Stimulated activated naive CD8-positive, alpha-beta T cell treated with anti-CD3 and anti-CD28 coated beads, Interleukin-15, Interleukin-2, amounts not matched to agents 100 ng/mL and 50 ng/mL, for 24 hours (primary cell): ENCODE measurements around the gene ANKH.

Source experiments
- H3K27ac Mint-ChIP-seq: one replicate; pipeline ENCODE4 v1.8.0; 2021; ENCODE audit warnings: mild to moderate bottlenecking, mixed read lengths
- H3K27me3 Mint-ChIP-seq: one replicate; pipeline ENCODE4 v1.8.0; 2021; ENCODE audit warnings: mixed read lengths
- H3K36me3 Mint-ChIP-seq: one replicate; pipeline ENCODE4 v1.8.0; 2021; ENCODE audit warnings: low read depth, mixed read lengths
- H3K4me1 Mint-ChIP-seq: one replicate; pipeline ENCODE4 v1.8.0; 2021; ENCODE audit warnings: low read depth, mixed read lengths
- H3K4me3 Mint-ChIP-seq: one replicate; pipeline ENCODE4 v1.8.0; 2021; ENCODE audit warnings: mild to moderate bottlenecking, mixed read lengths
- H3K9me3 Mint-ChIP-seq: one replicate; pipeline ENCODE4 v1.8.0; 2021; ENCODE audit warnings: mixed read lengths

The ANKH gene

DNA sequence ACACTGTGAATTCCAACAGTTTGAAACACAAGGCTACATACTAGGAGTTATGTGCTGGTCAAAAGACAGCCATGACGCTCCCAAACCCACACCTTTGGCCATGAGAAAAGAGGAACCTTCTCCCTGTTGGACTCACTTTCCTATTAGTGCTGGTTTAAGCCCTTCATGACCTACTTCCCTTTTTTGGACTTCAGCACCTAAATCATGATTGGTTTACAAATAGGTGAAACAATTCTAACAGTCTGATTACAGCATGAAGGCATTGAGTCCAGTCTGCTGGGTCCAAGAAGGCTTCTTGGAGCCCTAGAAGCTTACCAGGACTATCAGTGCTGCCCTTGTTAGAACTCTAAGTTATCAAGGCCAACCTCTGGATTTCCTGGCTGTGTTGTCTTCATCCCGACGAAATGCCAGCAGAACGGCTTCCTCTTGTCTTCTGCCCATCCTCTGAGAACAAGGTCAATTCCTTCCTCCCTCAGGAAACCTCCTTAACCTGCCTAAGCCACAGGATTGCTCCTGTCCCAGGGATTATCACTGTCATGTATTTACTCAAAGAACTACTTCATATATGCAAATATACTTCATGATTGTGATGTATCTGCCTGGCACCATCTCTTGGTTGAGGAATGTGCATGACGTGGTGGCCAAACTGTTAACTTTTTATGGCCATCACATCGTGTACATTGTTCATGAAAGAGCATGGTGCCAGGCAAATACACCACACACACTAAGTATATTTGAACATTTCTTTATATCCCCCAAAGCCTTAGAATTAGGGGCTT, 83.6 kb downstream of the ANKH start:
- Mint-ChIP-seq H3K4me3 (no peak overlapping the region), H3K36me3 (peaks cover 44% of the 10 kb centered on the region), H3K9me3 (no peaks in the 10 kb centered on the region), H3K27me3 (no peaks in the 10 kb centered on the region), H3K4me1 (peaks cover 35% of the 10 kb centered on the region), H3K27ac (no peak overlapping the region)

GRCh38 chr5:14783691-14784090, 87.9 kb downstream of the ANKH start:
- Mint-ChIP-seq H3K27me3 (no peaks in the 10 kb centered on the region), H3K36me3 (peaks cover 56% of the 10 kb centered on the region), H3K4me1 (peaks cover 29% of the 10 kb centered on the region), H3K9me3 (no peaks in the 10 kb centered on the region), H3K27ac (no peak overlapping the region), H3K4me3 (no peak overlapping the region)

DNA sequence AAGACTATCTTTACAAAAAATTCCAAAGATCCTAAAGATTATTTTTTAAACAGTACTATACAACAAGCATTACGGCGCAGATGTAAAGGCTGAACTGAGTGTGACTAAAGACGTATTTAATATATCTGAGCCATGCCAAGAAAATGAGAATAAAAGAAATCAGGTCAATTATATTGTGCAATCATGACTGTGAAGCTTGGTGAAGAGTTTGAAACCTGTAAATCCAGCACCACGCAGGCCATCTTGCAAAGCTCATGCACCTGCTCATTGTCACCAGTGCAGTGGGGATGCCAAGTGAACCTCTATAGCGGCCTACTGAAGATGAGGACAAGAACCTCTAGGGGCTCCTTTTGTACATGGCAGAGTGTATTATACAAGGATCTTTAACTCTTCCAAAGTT, 89.0 kb downstream of the ANKH start:
- H3K27me3 Mint-ChIP-seq: no peaks in the 10 kb centered on the region
- H3K4me3 Mint-ChIP-seq: no peak overlapping the region
- no peak overlapping the region for H3K27ac Mint-ChIP-seq
- H3K4me1 Mint-ChIP-seq: peaks cover 29% of the 10 kb centered on the region
- no peaks in the 10 kb centered on the region for H3K9me3 Mint-ChIP-seq
- peaks cover 50% of the 10 kb centered on the region for H3K36me3 Mint-ChIP-seq

GRCh38 chr5:14781106-14781505, 90.5 kb downstream of the ANKH start:
- no peaks in the 10 kb centered on the region for H3K27me3 Mint-ChIP-seq
- no peak overlapping the region for H3K4me3 Mint-ChIP-seq
- peaks cover 26% of the 10 kb centered on the region for H3K4me1 Mint-ChIP-seq
- no peaks in the 10 kb centered on the region for H3K9me3 Mint-ChIP-seq
- peaks cover 52% of the 10 kb centered on the region for H3K36me3 Mint-ChIP-seq
- H3K27ac Mint-ChIP-seq: peak overlapping the region; percentile 75

DNA sequence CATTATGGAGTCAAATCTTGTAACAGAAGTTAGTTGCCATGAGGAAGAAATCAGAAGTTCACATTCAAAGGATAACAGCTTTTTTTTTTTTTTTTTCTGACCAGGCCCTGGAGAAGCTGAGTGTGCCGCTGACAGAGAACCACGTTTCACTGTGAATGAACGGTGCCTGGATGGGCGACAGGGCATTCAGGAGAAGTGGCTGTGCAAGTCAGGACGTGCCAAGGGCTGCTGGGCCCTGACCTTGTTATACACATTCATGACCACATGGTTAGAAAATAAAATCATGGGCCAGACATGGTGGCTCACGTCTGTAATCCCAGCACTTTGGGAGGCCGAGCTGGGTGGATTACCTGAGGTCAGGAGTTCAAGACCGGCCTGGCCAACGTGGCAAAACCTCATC, 91.6 kb downstream of the ANKH start:
- Mint-ChIP-seq H3K9me3 (no peaks in the 10 kb centered on the region), H3K27ac (no peak overlapping the region), H3K4me1 (peaks cover 25% of the 10 kb centered on the region), H3K4me3 (no peak overlapping the region), H3K27me3 (no peaks in the 10 kb centered on the region), H3K36me3 (peaks cover 56% of the 10 kb centered on the region)

GRCh38 chr5:14778792-14779070, 92.8 kb downstream of the ANKH start:
- Mint-ChIP-seq H3K36me3 (peaks cover 51% of the 10 kb centered on the region), H3K4me1 (peaks cover 21% of the 10 kb centered on the region), H3K27me3 (no peaks in the 10 kb centered on the region), H3K4me3 (no peak overlapping the region), H3K27ac (no peak overlapping the region), H3K9me3 (no peaks in the 10 kb centered on the region)

DNA sequence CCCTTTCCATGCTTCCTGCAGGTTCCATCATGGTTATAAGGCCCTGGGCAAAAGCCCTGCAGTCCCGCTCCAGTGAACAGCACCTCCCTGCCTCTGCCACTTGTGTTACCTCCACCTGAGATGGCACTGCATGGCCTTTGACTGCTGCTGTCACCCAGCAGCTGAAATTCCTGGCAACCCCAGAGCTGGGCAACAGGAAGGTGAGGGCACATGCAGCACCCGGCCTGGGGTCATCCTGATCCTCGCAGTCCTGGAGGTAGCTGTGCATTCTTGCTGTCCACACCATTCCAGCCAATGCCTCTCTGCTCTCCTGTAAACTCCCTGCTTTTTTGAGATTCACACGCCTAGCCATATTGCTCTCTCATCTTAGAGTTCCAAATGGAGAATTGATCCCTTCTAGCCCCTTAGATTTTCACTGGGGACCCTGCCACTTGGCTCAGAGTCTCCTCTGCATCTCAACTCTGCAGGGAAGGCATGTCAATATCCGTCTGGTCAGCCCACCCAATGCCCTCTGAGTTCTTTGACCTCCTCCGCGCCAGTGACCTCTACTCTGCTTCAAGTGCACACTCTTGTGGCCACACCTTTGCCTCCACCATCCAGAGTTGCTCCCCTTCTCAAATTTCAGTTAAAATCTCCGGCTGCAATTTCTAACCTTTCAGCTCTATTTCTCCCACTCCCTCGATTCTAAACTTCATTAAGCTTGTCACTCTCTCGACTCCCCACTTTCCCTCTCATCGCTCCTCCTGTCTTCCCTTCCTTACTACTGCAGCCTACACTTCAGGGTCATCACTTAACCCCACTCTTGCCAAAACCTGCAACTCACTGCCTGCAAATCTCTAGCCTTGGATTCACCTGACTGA, 93.4 kb downstream of the ANKH start:
- Mint-ChIP-seq H3K9me3 (no peaks in the 10 kb centered on the region), H3K4me1 (peaks cover 18% of the 10 kb centered on the region), H3K4me3 (no peak overlapping the region), H3K27me3 (no peaks in the 10 kb centered on the region), H3K27ac (no peak overlapping the region), H3K36me3 (peaks cover 47% of the 10 kb centered on the region)

- Mint-ChIP-seq H3K4me1 (peaks cover 20% of the 10 kb centered on the region), H3K4me3 (no peak overlapping the region), H3K9me3 (no peaks in the 10 kb centered on the region), H3K27me3 (no peaks in the 10 kb centered on the region), H3K27ac (no peak overlapping the region), H3K36me3 (peaks cover 38% of the 10 kb centered on the region)
Observed at GRCh38 chr5:14777187-14777586, 94.4 kb downstream of the ANKH start.

DNA sequence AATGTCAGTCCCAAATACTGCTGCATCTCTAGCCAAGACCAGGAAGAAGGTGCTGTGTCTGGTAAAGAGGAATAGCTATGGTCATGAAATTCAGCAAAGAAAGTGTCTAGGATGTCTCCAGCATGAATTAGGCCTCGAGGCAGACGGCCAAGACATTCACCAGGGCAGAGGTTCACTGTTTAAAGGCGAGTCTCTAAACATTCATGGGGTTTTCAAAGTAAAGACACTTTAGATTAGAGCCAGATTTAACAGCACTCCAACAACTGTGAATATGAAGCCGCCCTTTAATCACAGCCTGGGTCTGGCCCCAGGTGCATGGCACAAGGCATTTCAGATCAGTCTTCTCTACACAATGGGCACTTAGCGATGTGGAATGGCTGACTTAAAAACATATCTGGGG, 95.0 kb downstream of the ANKH start:
- Mint-ChIP-seq H3K27ac (no peak overlapping the region), H3K36me3 (peaks cover 32% of the 10 kb centered on the region), H3K4me3 (no peak overlapping the region), H3K27me3 (no peaks in the 10 kb centered on the region), H3K9me3 (no peaks in the 10 kb centered on the region), H3K4me1 (peaks cover 14% of the 10 kb centered on the region)

DNA sequence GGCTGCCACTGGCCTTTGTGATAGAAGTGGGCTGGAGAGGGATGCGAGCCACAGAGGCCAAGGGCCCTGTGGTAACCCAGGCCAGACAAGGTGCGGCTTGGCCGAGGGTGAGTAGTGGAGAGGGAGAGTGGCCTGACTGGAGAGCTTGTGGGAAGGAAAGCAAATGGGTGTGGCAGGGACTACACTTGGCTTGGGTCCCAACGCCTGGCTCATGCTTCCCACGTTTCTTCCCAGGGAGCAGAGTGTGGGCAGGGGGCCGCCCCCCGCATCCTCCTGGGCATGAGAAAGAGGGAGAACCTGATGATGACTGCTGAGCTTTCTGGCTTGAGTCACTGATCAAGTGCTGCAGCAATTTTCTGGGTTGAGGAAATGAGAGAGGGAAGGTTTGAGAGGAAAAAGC, 95.7 kb downstream of the ANKH start:
- peaks cover 27% of the 10 kb centered on the region for H3K36me3 Mint-ChIP-seq
- H3K4me1 Mint-ChIP-seq: peaks cover 6% of the 10 kb centered on the region
- no peaks in the 10 kb centered on the region for H3K9me3 Mint-ChIP-seq
- H3K27ac Mint-ChIP-seq: no peak overlapping the region
- no peak overlapping the region for H3K4me3 Mint-ChIP-seq
- no peaks in the 10 kb centered on the region for H3K27me3 Mint-ChIP-seq

DNA sequence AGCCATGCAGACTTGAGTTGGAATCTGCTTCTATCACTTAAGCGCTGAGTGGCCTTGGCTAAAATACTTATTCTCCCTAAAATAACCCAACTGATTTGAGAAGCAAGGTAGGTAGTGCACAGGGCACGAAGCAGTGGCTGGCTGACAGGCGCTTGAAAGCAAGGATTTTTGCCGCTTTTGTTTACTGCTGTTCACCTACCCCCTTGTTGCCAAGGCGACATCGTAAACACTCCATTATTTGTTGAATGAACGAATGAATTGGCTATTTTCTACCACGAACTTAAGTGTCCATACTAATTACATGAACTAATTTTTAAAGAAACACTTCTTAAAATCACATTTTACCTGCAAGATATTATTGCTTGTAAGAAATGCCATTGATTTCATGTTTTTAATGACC, 98.0 kb downstream of the ANKH start:
- Mint-ChIP-seq H3K36me3 (peaks cover 13% of the 10 kb centered on the region), H3K27me3 (no peaks in the 10 kb centered on the region), H3K9me3 (no peaks in the 10 kb centered on the region)

GRCh38 chr5:14771972-14772371, 99.6 kb downstream of the ANKH start:
- Mint-ChIP-seq H3K27ac (no peak overlapping the region), H3K4me3 (no peak overlapping the region), H3K9me3 (no peaks in the 10 kb centered on the region), H3K4me1 (peaks cover 7% of the 10 kb centered on the region), H3K36me3 (peaks cover 15% of the 10 kb centered on the region), H3K27me3 (no peaks in the 10 kb centered on the region)

More for the DNA sequence above, 98.0 kb downstream of the ANKH start:
- H3K27ac Mint-ChIP-seq: no peak overlapping the region
- peaks cover 3% of the 10 kb centered on the region for H3K4me1 Mint-ChIP-seq
- no peak overlapping the region for H3K4me3 Mint-ChIP-seq

DNA sequence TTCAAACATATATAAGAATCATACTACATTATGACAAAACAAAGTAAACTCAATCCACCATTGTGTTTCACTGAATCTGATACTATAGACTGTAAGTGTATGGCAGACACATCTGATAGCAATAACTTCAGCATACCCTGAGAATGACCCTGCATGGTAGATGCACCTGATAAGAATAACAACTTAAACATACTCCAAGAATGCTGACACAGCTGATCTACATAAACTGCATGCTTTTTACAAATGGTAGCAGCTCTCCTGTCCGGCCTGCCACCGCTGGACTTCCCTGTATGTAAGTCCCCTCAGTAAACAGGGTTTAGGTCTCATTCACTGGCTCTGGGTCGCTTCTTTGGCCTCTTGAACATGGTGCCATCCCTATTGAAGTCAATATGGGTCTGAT, 100.4 kb downstream of the ANKH start:
- H3K27me3 Mint-ChIP-seq: no peaks in the 10 kb centered on the region
- peaks cover 7% of the 10 kb centered on the region for H3K4me1 Mint-ChIP-seq
- peaks cover 22% of the 10 kb centered on the region for H3K36me3 Mint-ChIP-seq
- H3K9me3 Mint-ChIP-seq: no peaks in the 10 kb centered on the region
- no peak overlapping the region for H3K4me3 Mint-ChIP-seq
- no peak overlapping the region for H3K27ac Mint-ChIP-seq

DNA sequence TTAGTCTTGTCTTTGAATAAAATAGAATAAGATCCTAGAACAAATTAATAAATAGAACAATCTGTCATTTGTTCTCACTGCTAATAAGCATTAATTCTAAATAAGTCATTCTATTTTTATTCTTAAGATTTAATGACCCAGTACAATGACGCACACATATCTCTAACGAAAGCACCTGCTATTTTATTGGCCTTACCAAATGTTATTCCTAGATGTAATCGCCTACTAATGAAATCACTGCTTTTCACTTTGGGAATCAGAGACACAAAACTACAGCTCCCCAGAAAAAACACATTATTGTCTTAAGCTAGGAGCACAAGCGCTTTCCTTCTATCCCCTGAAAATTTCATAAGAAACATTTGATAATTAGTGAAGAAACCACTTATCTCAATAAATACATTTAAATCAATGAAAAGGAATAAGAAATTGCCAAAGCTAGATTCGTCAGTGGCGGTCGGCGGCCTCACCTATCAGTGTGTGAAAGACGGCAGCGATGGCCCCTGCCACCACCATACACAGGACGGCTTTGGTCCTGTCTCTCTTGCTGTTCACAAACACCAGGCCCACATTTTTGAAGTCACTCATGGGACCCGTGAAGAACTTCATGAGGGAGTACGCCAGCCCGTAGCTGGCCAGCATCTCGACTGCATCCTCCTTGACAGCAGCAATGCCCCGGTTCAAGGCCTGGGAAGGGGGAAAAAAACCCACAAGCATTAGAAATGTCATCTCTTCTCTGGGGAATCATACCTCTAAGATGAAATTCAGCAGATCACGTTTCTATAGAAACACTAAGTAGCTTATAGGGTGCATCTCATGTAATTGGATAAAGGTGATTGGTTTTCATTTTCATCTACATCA, 102.8 kb downstream of the ANKH start:
- Mint-ChIP-seq H3K27me3 (no peaks in the 10 kb centered on the region), H3K4me1 (peaks cover 7% of the 10 kb centered on the region), H3K9me3 (no peaks in the 10 kb centered on the region), H3K4me3 (no peak overlapping the region), H3K27ac (no peak overlapping the region), H3K36me3 (peaks cover 30% of the 10 kb centered on the region)
